ENCODE data around the gene STIM2.

The STIM2 gene

DNA sequence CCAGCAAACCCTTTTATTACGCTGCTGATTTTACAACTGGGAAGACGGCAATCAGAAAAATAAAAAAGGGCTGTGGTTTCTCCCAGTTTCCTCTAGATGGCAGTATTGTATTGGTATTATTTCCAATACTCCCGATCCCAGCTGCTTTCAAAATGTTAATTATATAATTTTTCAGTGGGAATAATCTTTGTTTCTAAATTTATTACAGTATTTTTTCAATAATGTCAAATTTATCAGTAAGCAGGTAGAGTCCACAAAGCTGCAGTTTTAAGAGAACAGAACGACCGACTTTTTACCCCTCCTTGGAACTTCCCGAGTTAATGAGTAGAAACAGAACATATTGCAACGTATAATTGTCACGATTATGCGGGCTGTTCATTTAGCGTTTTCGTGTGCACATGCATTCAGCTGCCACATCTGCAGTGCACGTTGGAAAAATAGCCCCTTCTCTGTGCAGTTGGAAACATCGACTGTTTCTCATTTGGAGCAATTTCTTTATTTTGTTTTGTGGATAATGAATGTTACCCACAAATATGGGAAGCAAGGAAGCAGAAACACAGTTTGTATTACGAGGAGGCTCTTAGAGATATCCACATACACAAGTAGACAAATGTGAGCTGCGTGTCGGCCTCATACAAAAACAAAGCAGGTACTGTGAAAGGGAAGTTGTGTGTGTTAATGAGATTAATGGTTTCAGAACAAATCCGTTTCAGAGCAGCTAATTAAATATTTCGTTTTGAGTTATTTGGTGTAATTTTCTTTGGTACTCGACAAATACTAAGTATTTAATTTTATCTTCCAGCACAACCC, 188.0 kb downstream of the STIM2 start:
- no peak for DNase-seq

DNA sequence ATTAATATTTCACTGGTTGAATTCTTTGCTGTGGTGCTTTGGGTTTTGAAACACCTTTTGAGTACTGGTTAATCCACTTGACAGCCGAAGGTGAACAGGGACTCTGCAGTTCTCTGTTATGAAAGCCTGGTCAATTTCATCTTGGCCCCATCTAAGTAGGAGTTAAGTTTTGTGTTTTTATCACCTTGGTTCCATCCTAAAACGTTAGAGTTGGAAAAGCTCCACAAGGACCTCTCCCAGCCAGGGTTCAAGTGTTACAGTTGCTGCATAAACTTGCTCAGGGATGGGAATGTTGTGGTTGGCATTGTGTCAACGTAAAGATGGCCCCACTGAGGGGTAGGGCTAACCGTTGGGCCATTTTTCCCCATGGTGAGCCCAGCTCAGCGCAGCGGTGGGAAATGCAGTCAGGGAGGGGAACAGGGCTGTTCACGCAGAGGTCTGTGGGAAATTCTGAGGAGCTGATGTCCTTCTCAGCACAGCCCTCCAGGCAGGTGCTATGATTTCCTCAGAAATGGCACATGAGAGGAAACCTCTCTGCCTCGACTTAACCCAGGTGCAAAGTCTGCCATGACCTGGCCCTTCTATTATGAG, 188.7 kb downstream of the STIM2 start:
- DNase-seq, result no peak

DNA sequence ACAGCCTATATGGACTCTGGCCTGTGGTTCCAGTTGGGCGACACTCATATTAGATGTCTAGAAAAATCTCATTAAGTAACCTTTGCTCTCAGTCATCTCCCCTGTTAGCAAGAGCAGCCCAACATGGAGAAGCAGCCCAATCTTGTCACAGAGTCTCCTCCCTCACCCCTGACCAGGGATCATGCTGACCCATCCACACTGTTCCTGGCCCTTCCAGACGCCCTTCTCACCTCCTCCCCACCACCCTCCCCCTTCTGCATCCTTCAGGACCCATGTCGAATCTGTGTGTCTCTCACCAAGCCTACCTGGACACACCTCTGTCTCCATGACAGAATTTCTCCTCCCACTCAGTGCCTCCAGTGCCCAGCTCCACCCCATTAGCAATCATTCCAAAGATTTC, 190.1 kb downstream of the STIM2 start:
- DNase-seq, result no peak

DNA sequence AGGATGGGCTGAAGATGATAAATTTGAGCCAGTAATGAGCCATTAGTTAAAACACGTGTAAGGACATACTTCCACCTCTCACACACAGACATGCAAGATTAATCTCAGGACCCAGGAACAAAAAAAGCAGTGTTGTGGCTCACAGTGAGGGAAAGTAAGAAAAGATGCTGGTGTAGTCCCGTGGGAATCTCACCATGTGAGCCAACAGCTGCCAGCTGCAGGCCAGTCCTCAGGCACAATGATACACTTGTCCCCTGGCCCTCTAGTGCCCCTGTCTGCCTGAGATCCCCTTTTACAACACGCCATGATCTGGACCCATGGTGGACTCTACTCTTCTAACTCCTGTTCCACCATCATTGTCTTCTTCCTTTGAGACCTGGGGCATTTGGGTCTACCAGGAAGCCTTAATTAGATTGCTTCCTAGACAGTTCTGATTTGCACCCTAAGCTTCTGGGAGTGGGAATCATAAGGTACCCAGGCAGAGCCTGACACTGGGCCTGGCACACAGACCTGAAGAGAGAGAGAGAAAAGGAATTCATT, 194.7 kb downstream of the STIM2 start:
- DNase-seq, result no peak

DNA sequence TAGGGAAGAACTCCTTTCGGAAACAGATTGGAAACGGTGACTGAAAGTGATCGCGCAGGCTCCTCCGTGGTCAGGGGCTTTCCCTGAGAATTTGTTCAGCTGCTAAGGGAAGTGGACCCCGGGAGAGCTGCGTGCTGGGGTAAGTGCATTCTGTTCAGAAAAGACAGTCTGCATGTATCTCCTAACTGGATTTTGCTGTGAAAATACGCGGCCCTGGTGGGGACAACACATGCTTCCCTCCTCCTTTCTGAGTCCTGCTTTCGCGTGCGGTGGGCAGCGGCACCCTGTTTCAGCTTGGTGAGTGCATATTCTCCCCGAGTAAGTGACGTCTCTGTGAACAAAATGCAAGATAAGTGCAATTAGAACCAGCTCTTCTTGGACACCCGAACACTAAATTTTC, 195.6 kb downstream of the STIM2 start:
- no peak for DNase-seq

DNA sequence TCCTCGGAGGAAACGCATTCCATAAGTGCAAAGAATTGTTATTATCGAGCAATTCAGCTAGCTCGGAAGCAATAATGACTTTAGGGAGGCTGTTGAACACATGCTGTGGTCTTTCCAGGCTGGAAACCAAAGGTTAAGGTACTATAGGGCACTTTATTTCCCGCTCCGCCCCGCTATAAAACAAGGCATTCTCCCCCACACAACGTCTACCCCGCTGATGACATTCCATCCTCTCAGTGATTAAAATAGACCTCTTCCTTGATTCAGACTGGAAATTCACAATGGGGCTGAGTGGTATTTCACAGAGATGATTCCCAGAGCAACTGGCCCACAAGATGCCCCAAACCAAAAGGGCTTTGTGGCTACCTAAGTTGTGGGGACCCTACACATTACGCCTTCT, 196.4 kb downstream of the STIM2 start:
- no peak for DNase-seq

DNA sequence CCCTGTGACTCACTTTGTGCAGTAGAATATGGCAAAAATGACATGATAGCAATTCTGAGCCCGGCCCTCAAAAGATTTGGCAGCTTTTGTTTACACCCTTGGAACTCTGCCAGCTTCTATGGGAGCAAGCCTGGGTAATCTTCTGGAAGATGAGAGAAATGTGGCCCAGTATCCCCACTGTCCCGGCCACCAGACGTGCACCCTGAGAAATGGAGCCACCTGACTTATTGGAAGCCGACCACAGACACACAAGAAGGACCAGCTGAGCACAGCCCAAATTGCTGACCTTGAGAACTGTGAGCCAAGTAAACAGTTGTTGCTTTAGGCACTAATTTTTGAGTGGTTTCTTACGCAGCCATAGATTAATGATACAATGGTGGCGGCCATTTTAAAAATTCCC, 197.0 kb downstream of the STIM2 start:
- no peak for DNase-seq

DNA sequence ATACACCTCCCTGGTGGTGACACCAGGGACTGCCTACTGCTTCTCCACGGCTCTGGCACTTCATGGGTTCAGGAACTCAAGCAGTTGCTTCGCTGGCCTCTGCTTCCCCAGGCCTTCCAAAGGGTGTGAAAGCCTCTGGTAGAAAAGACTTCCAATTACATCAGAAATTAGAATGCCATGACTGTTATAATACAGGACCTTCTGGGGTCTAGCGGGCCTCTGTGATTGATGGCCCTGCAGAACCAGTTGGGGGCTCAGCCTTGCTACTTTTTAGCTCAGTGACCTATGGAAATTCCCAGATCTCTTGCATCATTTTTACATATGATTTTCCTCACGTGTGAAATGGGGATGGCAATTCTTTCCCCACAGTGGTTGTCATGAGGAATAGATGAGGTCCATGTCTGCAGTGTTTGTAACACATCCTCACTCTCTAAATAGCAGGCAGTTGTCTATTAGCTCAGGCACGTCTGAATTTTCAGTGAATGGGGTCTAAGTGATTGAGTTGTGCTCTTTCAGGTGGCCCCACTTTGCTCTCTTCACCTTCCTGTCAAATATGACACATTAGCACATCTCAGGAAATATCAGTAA, 198.3 kb downstream of the STIM2 start:
- DNase-seq, result no peak

DNA sequence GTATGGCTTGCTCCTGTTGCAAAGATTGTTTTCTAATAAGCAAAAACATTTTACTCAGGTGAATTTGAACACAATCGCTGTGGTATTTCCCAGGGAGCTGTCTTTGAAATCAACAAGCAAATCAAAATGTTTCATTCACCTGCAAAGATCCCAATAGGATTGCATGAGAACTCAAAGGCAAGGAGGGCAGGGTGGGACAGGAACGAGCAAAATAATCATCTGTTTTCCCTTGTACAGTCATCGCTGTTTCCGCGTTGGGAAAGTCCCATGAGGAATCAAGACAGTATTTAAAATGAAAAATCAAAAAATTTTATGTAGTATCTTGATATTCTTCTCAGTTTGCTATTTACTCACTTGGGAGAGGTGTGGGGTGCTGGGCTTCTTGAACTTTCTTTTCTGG, 198.8 kb downstream of the STIM2 start:
- no peak for DNase-seq

DNA sequence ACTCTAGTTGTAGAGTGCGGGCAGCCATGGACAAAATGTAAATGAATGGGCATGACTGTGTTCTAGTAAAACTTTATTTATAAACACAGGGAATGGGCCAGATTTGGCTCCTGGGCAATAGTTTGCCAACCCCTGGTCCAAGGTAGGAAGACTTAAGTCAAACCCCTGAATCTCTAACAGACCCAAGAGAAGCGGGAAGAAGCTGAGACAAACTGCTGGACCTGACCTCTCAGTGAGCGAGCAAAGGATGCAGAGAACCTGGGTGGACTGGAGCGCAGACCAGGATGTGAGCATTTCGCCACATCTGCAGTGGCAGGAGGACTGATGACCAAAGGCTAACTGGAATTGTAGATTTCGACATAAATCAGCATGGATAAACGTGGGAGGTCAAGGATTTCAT, 201.6 kb downstream of the STIM2 start:
- no peak for DNase-seq

DNA sequence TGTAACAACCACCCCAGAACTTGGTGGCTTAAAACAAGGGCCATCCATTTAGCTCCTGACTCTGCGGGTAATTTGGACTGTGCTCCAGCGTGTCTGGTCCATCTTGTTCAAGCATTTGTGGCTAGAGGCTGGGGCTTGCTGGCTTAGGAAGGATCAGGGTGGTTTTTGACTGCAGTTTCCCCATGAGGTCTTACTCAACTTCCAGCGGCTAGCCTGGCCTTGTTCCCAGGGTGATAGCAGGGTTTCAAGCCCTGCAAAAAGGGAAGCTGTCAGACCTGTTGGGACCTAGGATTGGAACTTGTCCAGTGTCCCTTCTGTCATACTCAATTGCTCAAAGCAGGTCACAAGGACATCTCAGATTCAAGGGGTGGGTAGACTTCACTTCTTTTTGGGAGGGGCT, 205.9 kb downstream of the STIM2 start:
- DNase-seq, result no peak

DNA sequence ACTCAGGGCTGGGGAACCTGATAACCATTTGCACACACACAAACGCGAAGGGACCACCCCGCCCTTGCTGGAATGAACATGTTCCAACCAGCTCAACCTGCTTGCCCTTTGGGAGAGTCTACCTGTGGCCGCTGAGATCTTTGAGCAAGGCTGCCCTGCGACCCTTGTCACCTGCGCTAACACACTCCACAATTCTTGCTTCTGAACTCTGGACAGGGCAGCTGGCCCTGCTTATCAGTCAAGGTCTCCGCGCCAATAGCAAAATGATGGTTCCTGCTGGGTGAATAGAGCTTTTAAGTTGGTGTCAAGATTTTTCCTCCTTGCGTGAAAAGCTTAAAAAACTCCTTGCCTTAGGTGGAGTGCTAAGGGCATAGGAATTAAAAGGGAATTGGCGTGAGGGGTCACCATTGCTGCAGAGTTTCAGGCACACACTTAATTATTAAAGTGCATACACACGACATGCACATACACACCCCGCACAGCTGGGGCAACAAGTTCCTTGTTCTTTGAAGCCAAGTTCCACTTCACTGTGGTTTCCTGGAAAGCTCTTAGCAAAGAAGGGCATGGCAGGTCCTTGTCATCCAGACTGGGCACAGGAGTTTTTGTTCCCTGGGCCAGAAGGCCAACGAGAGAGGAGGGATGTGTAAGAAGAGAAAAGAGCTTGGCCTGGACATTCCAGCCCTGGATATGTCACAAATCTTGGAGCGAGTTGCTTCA, 207.7 kb downstream of the STIM2 start:
- no peak for DNase-seq
